WERI-Rb-1 (cell line): ENCODE results near the gene RPL36.
A peak's percentile ranks its signal among the peaks of the same experiment; 100 is the strongest.

ENCODE experiments used
- DNase-seq: peaks from one replicate; pipeline ENCODE4 v3.0.0-alpha.2; 2020
- H3K27ac ChIP-seq: fragments of 250-450 bp; sonication (Bioruptor Pico); 2 replicates; pipeline ENCODE4 v1.5.1; 2020; ENCODE audit warnings: mild to moderate bottlenecking, moderate library complexity
- H3K27me3 ChIP-seq: fragments of 250-450 bp; sonication (Bioruptor Pico); 2 replicates; pipeline ENCODE4 v1.5.1; 2021; ENCODE audit warnings: mild to moderate bottlenecking, low read depth, moderate library complexity; ENCODE audit not compliant: insufficient read depth, severe bottlenecking
- H3K36me3 ChIP-seq: fragments of 250-450 bp; sonication (Bioruptor Pico); 2 replicates; pipeline ENCODE4 v1.5.1; 2020; ENCODE audit warnings: mild to moderate bottlenecking, moderate library complexity
- H3K4me3 ChIP-seq: 2 replicates; pipeline ENCODE4 v1.5.1; 2011; ENCODE audit warnings: low read depth, mild to moderate bottlenecking, control low read depth, low read length
- H3K9me3 ChIP-seq: fragments of 250-450 bp; sonication (Bioruptor Pico); 2 replicates; pipeline ENCODE4 v1.5.1; 2021; ENCODE audit warnings: mild to moderate bottlenecking, moderate library complexity; ENCODE audit not compliant: severe bottlenecking
- TF ChIP-seq, protein P1 (sequence below): IDR thresholded peaks from 2 replicates; pipeline ENCODE4 v1.5.1; 2011; ENCODE audit warnings: low read depth, mild to moderate bottlenecking, control low read depth, inconsistent platforms, low read length

RPL36 gene

DNA sequence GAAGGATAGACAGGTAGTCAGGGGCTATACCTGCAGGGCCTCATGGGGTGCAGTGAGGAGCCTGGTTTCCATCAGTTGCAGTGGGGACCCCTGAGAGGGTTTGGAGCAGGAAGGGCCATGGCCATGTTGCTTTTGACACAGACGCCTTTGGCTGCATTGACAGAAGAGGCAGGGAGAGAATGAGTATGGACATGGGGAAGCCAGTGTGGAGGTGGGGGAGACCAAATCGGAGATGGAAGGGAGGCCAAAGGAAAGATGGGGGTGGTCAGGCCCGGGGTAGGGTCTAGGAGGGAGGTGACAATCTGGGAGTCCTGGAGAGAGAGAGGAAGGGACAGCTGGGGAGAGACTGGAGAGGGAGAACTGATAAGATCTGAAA lies 8.0 kb upstream of the RPL36 start:
- no peaks in the 10 kb centered on the region for H3K27me3 ChIP-seq
- no peak overlapping the region for H3K27ac ChIP-seq
- H3K4me3 ChIP-seq = no peak overlapping the region
- H3K36me3 ChIP-seq = peaks cover 4% of the 10 kb centered on the region; the same call in 1 of the 2 replicates
- no peak for DNase-seq
- H3K9me3 ChIP-seq = no peaks in the 10 kb centered on the region
- TF ChIP-seq, protein P1, sequence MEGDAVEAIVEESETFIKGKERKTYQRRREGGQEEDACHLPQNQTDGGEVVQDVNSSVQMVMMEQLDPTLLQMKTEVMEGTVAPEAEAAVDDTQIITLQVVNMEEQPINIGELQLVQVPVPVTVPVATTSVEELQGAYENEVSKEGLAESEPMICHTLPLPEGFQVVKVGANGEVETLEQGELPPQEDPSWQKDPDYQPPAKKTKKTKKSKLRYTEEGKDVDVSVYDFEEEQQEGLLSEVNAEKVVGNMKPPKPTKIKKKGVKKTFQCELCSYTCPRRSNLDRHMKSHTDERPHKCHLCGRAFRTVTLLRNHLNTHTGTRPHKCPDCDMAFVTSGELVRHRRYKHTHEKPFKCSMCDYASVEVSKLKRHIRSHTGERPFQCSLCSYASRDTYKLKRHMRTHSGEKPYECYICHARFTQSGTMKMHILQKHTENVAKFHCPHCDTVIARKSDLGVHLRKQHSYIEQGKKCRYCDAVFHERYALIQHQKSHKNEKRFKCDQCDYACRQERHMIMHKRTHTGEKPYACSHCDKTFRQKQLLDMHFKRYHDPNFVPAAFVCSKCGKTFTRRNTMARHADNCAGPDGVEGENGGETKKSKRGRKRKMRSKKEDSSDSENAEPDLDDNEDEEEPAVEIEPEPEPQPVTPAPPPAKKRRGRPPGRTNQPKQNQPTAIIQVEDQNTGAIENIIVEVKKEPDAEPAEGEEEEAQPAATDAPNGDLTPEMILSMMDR = no peak

DNA sequence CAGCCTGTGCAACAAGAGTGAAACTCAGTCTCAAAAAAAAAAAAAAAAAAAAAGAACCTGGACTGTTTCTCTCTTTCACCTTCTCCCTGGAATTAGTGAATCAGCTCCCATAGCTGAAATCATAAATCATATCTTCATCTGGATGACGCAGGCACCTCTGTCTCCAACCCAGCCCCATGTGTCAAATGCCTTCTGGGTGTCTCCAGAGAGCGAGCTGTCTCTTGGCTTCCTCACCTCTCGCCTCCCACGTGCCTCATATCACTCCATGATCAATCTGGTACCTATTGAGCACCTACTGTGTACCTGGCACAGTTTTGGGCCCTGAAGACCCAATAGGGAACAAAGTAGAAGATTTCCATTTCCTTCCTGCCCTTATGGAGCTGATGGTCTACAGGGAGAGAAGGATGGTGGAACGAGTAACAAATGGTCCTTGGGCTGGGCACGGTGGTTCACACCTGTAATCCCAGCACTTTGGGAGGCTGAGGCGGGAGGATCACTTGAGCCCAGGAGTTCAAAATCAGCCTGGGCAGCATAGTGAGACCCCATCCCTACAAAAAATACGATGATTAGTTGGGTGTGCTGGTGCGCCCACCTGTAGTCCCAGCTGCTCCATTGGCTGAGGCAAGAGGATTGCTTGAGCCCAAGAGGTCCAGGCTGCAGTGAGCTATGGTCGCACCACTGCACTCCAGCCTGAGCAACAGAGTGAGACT lies 6.8 kb upstream of the RPL36 start:
- H3K9me3 ChIP-seq = no peaks in the 10 kb centered on the region
- H3K27ac ChIP-seq = no peak overlapping the region
- TF ChIP-seq, protein P1 = no peak

DNA sequence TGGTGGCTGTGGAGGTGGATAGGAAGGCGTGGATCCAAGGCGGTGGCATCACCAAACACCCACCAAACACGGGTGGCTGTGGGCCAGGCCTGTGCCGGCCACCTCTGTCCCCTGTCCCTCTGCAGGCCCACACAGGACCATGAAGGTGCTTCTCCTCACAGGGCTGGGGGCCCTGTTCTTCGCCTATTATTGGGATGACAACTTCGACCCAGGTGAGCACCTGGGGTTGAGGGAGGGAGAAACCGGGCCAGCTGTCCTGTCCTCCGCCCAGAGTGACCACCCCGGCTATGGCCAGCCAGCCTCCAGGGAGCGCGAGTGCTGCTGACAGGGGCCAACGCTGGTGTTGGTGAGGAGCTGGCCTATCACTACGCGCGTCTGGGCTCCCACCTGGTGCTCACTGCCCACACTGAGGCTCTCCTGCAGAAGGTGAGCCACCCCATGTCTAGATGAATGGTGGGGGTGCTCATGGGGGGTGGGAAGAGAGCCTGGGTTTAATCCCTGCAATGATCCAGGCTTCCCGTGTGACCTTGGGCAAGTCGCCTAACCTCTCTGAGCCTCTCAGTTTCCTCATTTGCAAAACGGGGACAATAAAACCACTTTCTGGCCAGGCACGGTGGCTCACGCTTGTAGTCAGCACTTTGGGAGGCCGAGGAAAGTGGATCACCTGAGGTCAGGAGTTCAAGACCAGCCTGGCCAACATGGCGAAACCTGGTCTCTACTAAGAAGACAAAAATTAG lies 5.2 kb upstream of the RPL36 start:
- DNase-seq = no peak
- no peak overlapping the region for H3K4me3 ChIP-seq
- H3K27ac ChIP-seq = no peak overlapping the region
- no peaks in the 10 kb centered on the region for H3K27me3 ChIP-seq
- TF ChIP-seq, protein P1 = no peak
- H3K9me3 ChIP-seq = no peaks in the 10 kb centered on the region
- H3K36me3 ChIP-seq = no peaks in the 10 kb centered on the region

More for the DNA sequence above, 6.8 kb upstream of the RPL36 start:
- Histone ChIP-seq H3K27me3 (no peaks in the 10 kb centered on the region), H3K36me3 (peaks cover under 1% of the 10 kb centered on the region; the same call in 1 of the 2 replicates), H3K4me3 (no peak overlapping the region)
- no peak for DNase-seq

DNA sequence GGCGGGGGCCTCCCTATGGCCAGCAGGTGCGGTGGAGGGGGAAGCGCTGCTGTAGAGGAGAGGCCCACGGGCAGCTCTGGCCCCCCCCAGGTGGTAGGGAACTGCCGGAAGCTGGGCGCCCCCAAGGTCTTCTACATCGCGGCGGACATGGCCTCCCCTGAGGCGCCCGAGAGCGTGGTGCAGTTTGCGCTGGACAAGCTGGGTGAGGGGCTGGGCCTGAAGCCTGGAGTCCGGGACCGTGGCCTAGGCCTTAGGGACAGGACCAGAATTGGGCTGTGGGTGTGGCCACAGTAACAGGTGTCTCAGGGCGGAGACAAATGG lies 3.8 kb upstream of the RPL36 start:
- no peak overlapping the region for H3K27ac ChIP-seq
- H3K27me3 ChIP-seq = no peaks in the 10 kb centered on the region
- TF ChIP-seq, protein P1 = no peak
- peak overlapping the region; percentile 36; the same call in 1 of the 2 replicates for H3K4me3 ChIP-seq
- H3K36me3 ChIP-seq = peaks cover 8% of the 10 kb centered on the region
- H3K9me3 ChIP-seq = no peaks in the 10 kb centered on the region
- no peak for DNase-seq

DNA sequence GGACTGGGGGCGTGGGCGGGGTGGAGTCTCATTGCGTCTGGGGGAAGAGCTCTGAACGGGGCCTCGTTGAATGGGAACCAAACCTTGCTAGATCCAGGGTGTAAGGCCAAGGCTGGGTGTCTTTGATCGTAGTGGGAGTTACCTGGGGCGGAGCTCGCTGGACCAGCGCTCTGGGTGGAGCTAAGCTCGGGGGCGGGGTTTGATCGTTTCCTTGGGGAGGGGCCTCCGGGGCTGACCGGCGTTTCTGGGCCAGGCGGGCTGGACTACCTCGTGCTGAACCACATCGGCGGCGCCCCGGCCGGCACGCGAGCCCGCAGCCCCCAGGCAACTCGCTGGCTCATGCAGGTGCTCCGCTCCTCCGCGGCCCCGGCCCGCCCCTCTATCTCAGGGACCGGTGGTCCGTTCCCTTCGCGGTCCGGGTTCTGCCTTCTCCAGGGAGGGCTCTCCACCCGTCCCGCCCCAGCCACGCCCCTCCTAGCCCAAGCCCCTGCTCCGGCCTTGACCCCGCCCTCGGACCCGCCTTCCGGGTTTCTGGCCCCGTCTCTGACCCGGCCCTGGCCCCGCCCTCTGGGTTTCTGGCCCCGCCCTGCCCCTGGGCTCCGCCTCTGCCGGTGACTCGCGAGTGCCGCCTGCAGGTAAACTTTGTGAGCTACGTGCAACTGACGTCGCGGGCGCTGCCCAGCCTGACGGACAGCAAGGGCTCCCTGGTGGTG lies 3.3 kb upstream of the RPL36 start:
- H3K27ac ChIP-seq = peak overlapping the region; percentile 34; the same call in 1 of the 2 replicates
- no peaks in the 10 kb centered on the region for H3K9me3 ChIP-seq
- peak; percentile 94 for DNase-seq
- TF ChIP-seq, protein P1 = peak; percentile 77
- H3K36me3 ChIP-seq = peaks cover 14% of the 10 kb centered on the region
- no peaks in the 10 kb centered on the region for H3K27me3 ChIP-seq
- H3K4me3 ChIP-seq = peak overlapping the region; percentile 36
